Uterus (tissue), 4 donors: ENCODE data around the gene BRI3. TPM values are rescaled to one million over a fixed set of nuclear protein-coding genes. Genes with fewer than 3 reads are reported as not detected.

Experiments used
- DNase-seq, 2 donors: peaks; one replicate each; pipeline ENCODE4 v3.0.0-alpha.2; 2019 to 2020
- H3K27ac ChIP-seq, 2 donors: fragments of 200-600 bp; sonication (generic); 1 replicate in 1 of 2; 2 replicates in 1 of 2; pipeline ENCODE4 v1.5.1; 2016 to 2018
- H3K27me3 ChIP-seq, 2 donors: fragments of 200-600 bp; sonication (generic); one replicate each; pipeline ENCODE4 v1.5.1; 2018 to 2019; ENCODE audit warnings: control low read depth in 1 of 2
- H3K36me3 ChIP-seq, 2 donors: fragments of 200-600 bp; sonication (generic); one replicate each; pipeline ENCODE4 v1.5.1; 2019; ENCODE audit warnings: control low read depth in 1 of 2
- H3K4me1 ChIP-seq, 2 donors: fragments of 200-600 bp; sonication (generic); one replicate each; pipeline ENCODE4 v1.5.1; 2018 to 2019; ENCODE audit warnings: control low read depth in 1 of 2
- H3K4me3 ChIP-seq, 2 donors: fragments of 200-600 bp; sonication (generic); 1 replicate in 1 of 2; 2 replicates in 1 of 2; pipeline ENCODE4 v1.5.1; 2018 to 2019; ENCODE audit warnings: mild to moderate bottlenecking in 1 of 2
- H3K9me3 ChIP-seq, 2 donors: fragments of 200-600 bp; sonication (generic); one replicate each; pipeline ENCODE4 v1.5.1; 2019; ENCODE audit warnings: control low read depth in 1 of 2
- CTCF ChIP-seq, 4 experiments: fragments of 200-600 bp in 2 of 4; fragments of 450-650 bp in 2 of 4; sonication (generic) in 2 of 4; IDR thresholded peaks; one replicate each; pipeline ENCODE4 v1.5.1; 2016 to 2019; ENCODE audit warnings: antibody characterized with exemption in 4 of 4, mild to moderate bottlenecking in 2 of 4, moderate library complexity in 1 of 4
- POLR2A ChIP-seq, 2 donors: fragments of 450-650 bp; IDR thresholded peaks; one replicate each; pipeline ENCODE4 v1.6.1; 2016; ENCODE audit warnings: antibody characterized with exemption in 2 of 2, mild to moderate bottlenecking in 1 of 2, moderate library complexity in 1 of 2
- intact Hi-C: fragments of 100-400 bp; cut with DNase I; formaldehyde crosslinking; loops from one replicate; pipeline ENCODE4 v1.15.1; 2023; ENCODE audit warnings: low total_unique reads
- total RNA-seq, 4 donors: library from RNA; depleted of rRNA in 3 of 4; stranded (reverse); fragments of >200 nt in 3 of 4; gene quantifications; one replicate each; pipeline versions ENCODE4 v1.1.0 to v1.2.4, GENCODE V29; 2014 to 2023
- donor health status: DM: yes; HTN: yes; CAD: no.

BRI3 gene
- total RNA-seq, 4 donors from 2014 or later: 8.5 to 161 (median 28.1) TPM

- intact Hi-C loops: no loop called here
Observed at GRCh38 chr7:98249106-98249505, 32.4 kb upstream of the BRI3 start.

GRCh38 chr7:98250789-98251188 lies 30.7 kb upstream of the BRI3 start:
- TF ChIP-seq POLR2A (IDR thresholded peaks at IDR 0.05): no peak
- no peak for TF ChIP-seq CTCF (IDR thresholded peaks at IDR 0.05)
- no peaks in the 10 kb centered on the region for H3K9me3 ChIP-seq
- no peaks in the 10 kb centered on the region for H3K27me3 ChIP-seq
- DNase-seq: no peak
- intact Hi-C loops: no loop called here
- peaks cover 0 to 8% of the 10 kb centered on the region in 2 donors for H3K4me1 ChIP-seq
- H3K27ac ChIP-seq: peak overlapping the region; percentile 68 to 82
- H3K36me3 ChIP-seq: no peaks in the 10 kb centered on the region
- H3K4me3 ChIP-seq: peak overlapping the region in 1 of 2 donors; percentile 75

More at GRCh38 chr7:98249106-98249505, 32.4 kb upstream of the BRI3 start:
- H3K36me3 ChIP-seq: no peaks in the 10 kb centered on the region
- no peak for DNase-seq
- no peak for TF ChIP-seq POLR2A (IDR thresholded peaks at IDR 0.05)
- TF ChIP-seq CTCF (IDR thresholded peaks at IDR 0.05): no peak
- peak overlapping the region in 1 of 2 donors; percentile 2 for H3K27ac ChIP-seq
- H3K9me3 ChIP-seq: no peaks in the 10 kb centered on the region
- H3K4me1 ChIP-seq: peaks cover 0 to 8% of the 10 kb centered on the region in 2 donors
- no peak overlapping the region for H3K4me3 ChIP-seq
- no peaks in the 10 kb centered on the region for H3K27me3 ChIP-seq

- intact Hi-C loops: no loop called here
- H3K4me1 ChIP-seq: peaks cover 0 to 8% of the 10 kb centered on the region in 2 donors
- no peaks in the 10 kb centered on the region for H3K27me3 ChIP-seq
- no peak for DNase-seq
- TF ChIP-seq POLR2A (IDR thresholded peaks at IDR 0.05) (no peak), CTCF (IDR thresholded peaks at IDR 0.05) (no peak)
- peak overlapping the region; percentile 68 to 82 for H3K27ac ChIP-seq
- H3K9me3 ChIP-seq: no peaks in the 10 kb centered on the region
- no peaks in the 10 kb centered on the region for H3K36me3 ChIP-seq
- peak overlapping the region; percentile 75 to 76 for H3K4me3 ChIP-seq
Observed at GRCh38 chr7:98251231-98251600, 30.3 kb upstream of the BRI3 start.

GRCh38 chr7:98251601-98252424 lies 29.7 kb upstream of the BRI3 start, which contains the start of gene TECPR1:
TSS of gene TECPR1 (minus strand) at chr7:98252232. CDS start at chr7:98246146, 6,086 bp downstream.
- Histone ChIP-seq H3K36me3 (no peaks in the 10 kb centered on the region), H3K9me3 (no peaks in the 10 kb centered on the region), H3K27ac (peak within 1 kb of the TSS; percentile 68 to 82), H3K27me3 (no peaks in the 10 kb centered on the region), H3K4me3 (peak within 1 kb of the TSS; percentile 75 to 76), H3K4me1 (peaks cover 0 to 8% of the 10 kb centered on the region in 2 donors)
- TF ChIP-seq CTCF (IDR thresholded peaks at IDR 0.05) (no peak), POLR2A (IDR thresholded peaks at IDR 0.05) (peak in 1 of 2 donors; percentile 46)
- intact Hi-C loops: no loop called here
- peak; percentile 91 to 93 for DNase-seq

- Histone ChIP-seq H3K4me3 (peak overlapping the region; percentile 75 to 76), H3K36me3 (no peaks in the 10 kb centered on the region), H3K9me3 (no peaks in the 10 kb centered on the region), H3K4me1 (peaks cover 0 to 8% of the 10 kb centered on the region in 2 donors), H3K27ac (peak overlapping the region; percentile 36 to 82), H3K27me3 (no peaks in the 10 kb centered on the region)
- no peak for TF ChIP-seq CTCF (IDR thresholded peaks at IDR 0.05)
- TF ChIP-seq POLR2A (IDR thresholded peaks at IDR 0.05): no peak
- DNase-seq: no peak
- intact Hi-C loops: no loop called here
Observed at GRCh38 chr7:98252425-98253054, 28.9 kb upstream of the BRI3 start.
